Endothelial cell of umbilical vein (primary cell): Measurements from ENCODE around the gene DOLK. TPM values are rescaled to one million over a fixed set of nuclear protein-coding genes. Genes with fewer than 3 reads are reported as not detected.

Source experiments
- BruUV-seq: library from RNA; stranded (reverse); fragments of 400-500 nt; replicated peaks from 2 replicates; lab custom pipeline; 2021; lab: Mats Ljungman, UMichigan
- CTCF ChIA-PET: fragments of 300-600, 350-600 bp; sonication (Branson Sonifier 250); formaldehyde crosslinking; loops from one replicate; lab custom pipeline; 2021; ENCODE audit warnings: antibody characterized with exemption, inconsistent platforms; lab: Charles Lee
- POLR2A ChIA-PET: fragments of 300-600, 350-600 bp; sonication (Branson Sonifier 250); formaldehyde crosslinking; loops from one replicate; lab custom pipeline; 2021; ENCODE audit warnings: antibody characterized with exemption, inconsistent platforms; lab: Charles Lee
- DNase-seq: peaks from one replicate; pipeline ENCODE4 v3.0.0-alpha.2; 2011; ENCODE audit warnings: low read depth, low spot score
- FAIRE-seq: peaks from 2 replicates; lab custom pipeline; 2011; peaks lifted over from hg19 to GRCh38; lab: Jason Lieb, UNC
- H2AFZ ChIP-seq: 2 replicates; pipeline ENCODE4 v1.6.0; 2012; ENCODE audit warnings: low read depth, low read length, control low read depth, inconsistent platforms
- H3K27ac ChIP-seq: 2 replicates; pipeline ENCODE4 v1.5.1; 2011; ENCODE audit warnings: low read depth, mild to moderate bottlenecking, control low read depth, low read length, moderate library complexity; ENCODE audit not compliant: insufficient read depth
- H3K27me3 ChIP-seq, 2 experiments: 2 replicates each; pipeline versions ENCODE4 v1.6.0 to v1.6.1; 2011; ENCODE audit warnings: low read length in 2 of 2, mixed read lengths in 1 of 2; ENCODE audit not compliant: control insufficient read depth in 2 of 2, insufficient read depth in 2 of 2
- H3K36me3 ChIP-seq, 2 experiments: 2 replicates in 1 of 2; 3 replicates in 1 of 2; pipeline ENCODE4 v1.5.1; 2011; ENCODE audit warnings: low read length in 2 of 2, mild to moderate bottlenecking in 1 of 2, moderate library complexity in 1 of 2; ENCODE audit not compliant: control insufficient read depth in 2 of 2, insufficient read depth in 2 of 2; ENCODE audit errors: extremely low read depth in 1 of 2
- H3K4me1 ChIP-seq: 3 replicates; pipeline ENCODE4 v1.5.1; 2011; ENCODE audit warnings: mild to moderate bottlenecking, low read length; ENCODE audit not compliant: control insufficient read depth, insufficient read depth; ENCODE audit errors: extremely low read depth
- H3K4me2 ChIP-seq: 2 replicates; pipeline ENCODE4 v1.6.1; 2011; ENCODE audit warnings: low read length, control low read depth, mixed read lengths; ENCODE audit not compliant: insufficient read depth
- H3K4me3 ChIP-seq, 3 experiments: fragments of 200-600 bp in 1 of 3; sonication (generic), shearing (Covaris generic) in 1 of 3; replicated peaks in 1 of 3; 2 replicates each; pipeline ENCODE4 v1.5.1; 2011 to 2016; ENCODE audit warnings: control low read depth in 3 of 3, low read length in 3 of 3, mild to moderate bottlenecking in 2 of 3, inconsistent platforms in 1 of 3, low read depth in 1 of 3, moderate library complexity in 1 of 3; ENCODE audit not compliant: insufficient read depth in 1 of 3
- H3K79me2 ChIP-seq: 2 replicates; pipeline ENCODE4 v1.6.0; 2012; ENCODE audit warnings: low read length, inconsistent platforms; ENCODE audit not compliant: control insufficient read depth, insufficient read depth
- H3K9ac ChIP-seq: replicated peaks from 2 replicates; pipeline ENCODE3; 2011; ENCODE audit warnings: low read length, control low read depth; ENCODE audit not compliant: insufficient read depth; ENCODE audit errors: extremely low read depth
- H3K9me1 ChIP-seq: replicated peaks from 3 replicates; pipeline ENCODE4 v1.6.0; 2011; ENCODE audit warnings: mild to moderate bottlenecking, low read length; ENCODE audit not compliant: control insufficient read depth, insufficient read depth; ENCODE audit errors: extremely low read depth
- H3K9me3 ChIP-seq: replicated peaks from 2 replicates; pipeline ENCODE4 v1.5.1; 2012; ENCODE audit warnings: low read length, inconsistent platforms; ENCODE audit not compliant: control insufficient read depth, insufficient read depth
- H4K20me1 ChIP-seq: replicated peaks from 2 replicates; pipeline ENCODE3; 2011; ENCODE audit warnings: mild to moderate bottlenecking, low read length; ENCODE audit not compliant: control insufficient read depth, insufficient read depth; ENCODE audit errors: extremely low read depth
- EZH2 ChIP-seq: IDR thresholded peaks from 2 replicates; pipeline ENCODE4 v1.6.1; 2012; ENCODE audit warnings: borderline replicate concordance, low read depth, mild to moderate bottlenecking, moderate library complexity, low read length, inconsistent platforms; ENCODE audit not compliant: severe bottlenecking
- FOS ChIP-seq: IDR thresholded peaks from 2 replicates; pipeline ENCODE4 v1.6.1; 2011; ENCODE audit warnings: mild to moderate bottlenecking, low read length, moderate library complexity, borderline replicate concordance; ENCODE audit not compliant: insufficient read depth
- GATA2 ChIP-seq: IDR thresholded peaks from 2 replicates; pipeline ENCODE4 v1.7.0; 2011; ENCODE audit warnings: low read depth, mild to moderate bottlenecking, moderate library complexity, mixed read lengths, low read length; ENCODE audit not compliant: insufficient read length, insufficient read depth
- JUN ChIP-seq: IDR thresholded peaks from 2 replicates; pipeline ENCODE4 v1.6.1; 2011; ENCODE audit warnings: borderline replicate concordance, low read depth; ENCODE audit not compliant: insufficient read length, insufficient read depth
- MYC ChIP-seq: IDR thresholded peaks from one replicate; pipeline ENCODE4 v1.6.1; 2011; ENCODE audit warnings: mild to moderate bottlenecking, low read depth, low read length
- POLR2A ChIP-seq: IDR thresholded peaks from 2 replicates; pipeline ENCODE4 v1.6.1; 2012; ENCODE audit warnings: low read depth, mild to moderate bottlenecking, control low read depth, low read length
- POLR2AphosphoS5 ChIP-seq: IDR thresholded peaks from 2 replicates; pipeline ENCODE4 v1.6.1; 2012; ENCODE audit warnings: low read depth, mild to moderate bottlenecking, control low read depth, low read length, moderate library complexity; ENCODE audit not compliant: insufficient read depth
- dilution Hi-C: fragments of 300-500 bp; cut with MboI; formaldehyde crosslinking; loops from one replicate; pipeline ENCODE4 v1.15.0; 2019; ENCODE audit warnings: low sequenced_read_pairs; ENCODE audit not compliant: extremely low pct_ligation_motif_present
- intact Hi-C: fragments of 100-400 bp; cut with micrococcal nuclease; formaldehyde crosslinking; loops from one replicate; pipeline ENCODE4 v1.10.0; 2022
- polyA plus RNA-seq, 4 experiments: library from polyadenylated mRNA; depleted of rRNA in 3 of 4; stranded (reverse) in 3 of 4; unstranded in 1 of 4; fragments of >200 nt; gene quantifications; 2 replicates each; pipeline versions ENCODE4 v1.2.1 to v1.2.3, GENCODE V29; 2011 to 2012; ENCODE audit warnings: missing spikeins in 1 of 4
- total RNA-seq: library from RNA; stranded (reverse); gene quantifications from 2 replicates; pipeline ENCODE4 v1.2.3, GENCODE V29; 2021
- TF ChIP-seq, protein P1 (sequence below): IDR thresholded peaks from 2 replicates; pipeline ENCODE4 v1.6.1; 2011; ENCODE audit not compliant: insufficient read depth, insufficient read length
- TF ChIP-seq, protein P2 (sequence below), 2 donors: IDR thresholded peaks; 1 replicate in 1 of 2; 2 replicates in 1 of 2; pipeline ENCODE4 v1.5.1; 2011; ENCODE audit warnings: low read length in 2 of 2, mild to moderate bottlenecking in 2 of 2, moderate library complexity in 2 of 2, control low read depth in 1 of 2, inconsistent platforms in 1 of 2, low read depth in 1 of 2; ENCODE audit not compliant: insufficient read depth in 1 of 2; ENCODE audit errors: extremely low read depth in 1 of 2

DOLK gene
- total and polyA plus RNA-seq, 2 donors (not counting 3 experiments of a cell fraction or from before 2014, with no cell fraction given): 22.3 to 59.8 TPM

GRCh38 chr9:128929560-128929959 is 17.8 kb downstream of the DOLK start:
- no peak overlapping the region for H3K9ac ChIP-seq
- no peak overlapping the region for H2AFZ ChIP-seq
- dilution Hi-C loops: no loop called here
- H3K27me3 ChIP-seq: no peaks in the 10 kb centered on the region
- TF ChIP-seq GATA2: no peak
- no peak for TF ChIP-seq POLR2AphosphoS5
- TF ChIP-seq MYC: no peak
- no peak for TF ChIP-seq FOS
- TF ChIP-seq, protein P1, sequence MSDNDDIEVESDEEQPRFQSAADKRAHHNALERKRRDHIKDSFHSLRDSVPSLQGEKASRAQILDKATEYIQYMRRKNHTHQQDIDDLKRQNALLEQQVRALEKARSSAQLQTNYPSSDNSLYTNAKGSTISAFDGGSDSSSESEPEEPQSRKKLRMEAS: no peak
- no peak for TF ChIP-seq EZH2
- TF ChIP-seq POLR2A: no peak
- no peak for TF ChIP-seq JUN
- TF ChIP-seq, protein P2, sequence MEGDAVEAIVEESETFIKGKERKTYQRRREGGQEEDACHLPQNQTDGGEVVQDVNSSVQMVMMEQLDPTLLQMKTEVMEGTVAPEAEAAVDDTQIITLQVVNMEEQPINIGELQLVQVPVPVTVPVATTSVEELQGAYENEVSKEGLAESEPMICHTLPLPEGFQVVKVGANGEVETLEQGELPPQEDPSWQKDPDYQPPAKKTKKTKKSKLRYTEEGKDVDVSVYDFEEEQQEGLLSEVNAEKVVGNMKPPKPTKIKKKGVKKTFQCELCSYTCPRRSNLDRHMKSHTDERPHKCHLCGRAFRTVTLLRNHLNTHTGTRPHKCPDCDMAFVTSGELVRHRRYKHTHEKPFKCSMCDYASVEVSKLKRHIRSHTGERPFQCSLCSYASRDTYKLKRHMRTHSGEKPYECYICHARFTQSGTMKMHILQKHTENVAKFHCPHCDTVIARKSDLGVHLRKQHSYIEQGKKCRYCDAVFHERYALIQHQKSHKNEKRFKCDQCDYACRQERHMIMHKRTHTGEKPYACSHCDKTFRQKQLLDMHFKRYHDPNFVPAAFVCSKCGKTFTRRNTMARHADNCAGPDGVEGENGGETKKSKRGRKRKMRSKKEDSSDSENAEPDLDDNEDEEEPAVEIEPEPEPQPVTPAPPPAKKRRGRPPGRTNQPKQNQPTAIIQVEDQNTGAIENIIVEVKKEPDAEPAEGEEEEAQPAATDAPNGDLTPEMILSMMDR (IDR thresholded peaks at IDR 0.05; ENCODE audit: extremely low read depth in 1 of 2, insufficient read depth in 1 of 2, low read depth in 1 of 2, low read length in 2 of 2): no peak
- no peak overlapping the region for H3K4me3 ChIP-seq
- POLR2A ChIA-PET: interaction anchor here (0.6 to 0.7 kb wide), 2 partner anchors 26 to 55 kb away, joined by 4 to 5 read pairs; no protein-coding TSS in a partner anchor
- intact Hi-C loops: loop anchor here (5.0 kb wide), 1 partner anchor 47 kb away; the partner anchor contains the start of genes KYAT1 and LRRC8A
- H3K9me3 ChIP-seq: no peaks in the 10 kb centered on the region
- FAIRE-seq (no peak), DNase-seq (no peak)
- BruUV-seq: no TSS peak
- no peaks in the 10 kb centered on the region for H3K36me3 ChIP-seq
- CTCF ChIA-PET: interaction anchor here (1.3 to 7.2 kb wide), 9 partner anchors 10 to 111 kb away, joined by 3 to 146 read pairs (median 7); partner anchors contain the start of gene ENDOG
- no peak overlapping the region for H3K4me2 ChIP-seq
- H3K4me1 ChIP-seq: no peaks in the 10 kb centered on the region
- H3K79me2 ChIP-seq: no peaks in the 10 kb centered on the region
- no peak overlapping the region for H3K27ac ChIP-seq
- H4K20me1 ChIP-seq: no peaks in the 10 kb centered on the region
- no peaks in the 10 kb centered on the region for H3K9me1 ChIP-seq
